Panc1 (cell line): ENCODE results near the gene ADCY2.

Experiments
- POLR2AphosphoS5 ChIP-seq: IDR thresholded peaks from 2 replicates; pipeline ENCODE4 v1.6.1; 2012; ENCODE audit warnings: mild to moderate bottlenecking, low read depth, low read length, moderate library complexity
- SIN3A ChIP-seq: IDR thresholded peaks from 2 replicates; pipeline ENCODE4 v1.6.1; 2012; ENCODE audit warnings: low read depth, mild to moderate bottlenecking, low read length, moderate library complexity, borderline replicate concordance; ENCODE audit not compliant: insufficient read depth
- TF ChIP-seq, protein P1 (sequence below): fragments of 450-650 bp; IDR thresholded peaks from 2 replicates; pipeline ENCODE4 v1.5.1; 2017; ENCODE audit warnings: mild to moderate bottlenecking

DNA sequence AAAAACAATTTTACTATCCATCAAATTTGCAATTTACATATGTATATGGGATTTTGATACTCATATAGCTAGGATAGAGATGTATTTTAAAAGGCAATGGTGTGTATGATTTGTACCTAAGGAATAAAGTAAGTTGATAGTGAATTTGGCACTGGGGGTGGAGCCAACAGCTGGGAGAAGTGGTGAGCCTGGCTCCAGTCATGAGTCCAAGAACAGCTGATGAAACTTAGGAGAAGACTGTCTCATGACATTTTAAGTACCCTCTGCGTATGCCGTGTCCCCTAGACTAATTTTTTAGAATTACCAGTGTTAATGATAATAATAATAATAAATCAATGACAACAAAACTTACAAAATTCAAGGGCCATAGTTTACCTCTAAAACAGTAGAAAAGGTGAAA lies 181.4 kb downstream of the ADCY2 start:
- TF ChIP-seq, protein P1, sequence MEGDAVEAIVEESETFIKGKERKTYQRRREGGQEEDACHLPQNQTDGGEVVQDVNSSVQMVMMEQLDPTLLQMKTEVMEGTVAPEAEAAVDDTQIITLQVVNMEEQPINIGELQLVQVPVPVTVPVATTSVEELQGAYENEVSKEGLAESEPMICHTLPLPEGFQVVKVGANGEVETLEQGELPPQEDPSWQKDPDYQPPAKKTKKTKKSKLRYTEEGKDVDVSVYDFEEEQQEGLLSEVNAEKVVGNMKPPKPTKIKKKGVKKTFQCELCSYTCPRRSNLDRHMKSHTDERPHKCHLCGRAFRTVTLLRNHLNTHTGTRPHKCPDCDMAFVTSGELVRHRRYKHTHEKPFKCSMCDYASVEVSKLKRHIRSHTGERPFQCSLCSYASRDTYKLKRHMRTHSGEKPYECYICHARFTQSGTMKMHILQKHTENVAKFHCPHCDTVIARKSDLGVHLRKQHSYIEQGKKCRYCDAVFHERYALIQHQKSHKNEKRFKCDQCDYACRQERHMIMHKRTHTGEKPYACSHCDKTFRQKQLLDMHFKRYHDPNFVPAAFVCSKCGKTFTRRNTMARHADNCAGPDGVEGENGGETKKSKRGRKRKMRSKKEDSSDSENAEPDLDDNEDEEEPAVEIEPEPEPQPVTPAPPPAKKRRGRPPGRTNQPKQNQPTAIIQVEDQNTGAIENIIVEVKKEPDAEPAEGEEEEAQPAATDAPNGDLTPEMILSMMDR: no peak
- no peak for TF ChIP-seq POLR2AphosphoS5
- no peak for TF ChIP-seq SIN3A
